Fibroblast of lung (primary cell): ENCODE results near the gene TAF1C. TPM values are rescaled to one million over a fixed set of nuclear protein-coding genes. Genes with fewer than 3 reads are reported as not detected.

Experiments used
- DNase-seq, 2 donors: peaks; one replicate each; pipeline versions ENCODE4 v3.0.0 to v3.0.0-alpha.2; 2010; ENCODE audit warnings: low read depth in 2 of 2
- H2AFZ ChIP-seq: 2 replicates; pipeline ENCODE4 v1.5.1; 2012; ENCODE audit warnings: low read length, control low read depth, inconsistent platforms
- H3K27ac ChIP-seq: 2 replicates; pipeline ENCODE4 v1.5.1; 2011; ENCODE audit warnings: low read length, control low read depth; ENCODE audit not compliant: insufficient read depth
- H3K27me3 ChIP-seq: 2 replicates; pipeline ENCODE4 v1.5.1; 2011; ENCODE audit warnings: mild to moderate bottlenecking, low read length; ENCODE audit not compliant: control insufficient read depth, insufficient read depth
- H3K36me3 ChIP-seq: 2 replicates; pipeline ENCODE4 v1.5.1; 2011; ENCODE audit warnings: low read length; ENCODE audit not compliant: control insufficient read depth, insufficient read depth
- H3K4me1 ChIP-seq: 2 replicates; pipeline ENCODE4 v1.5.1; 2011; ENCODE audit warnings: low read length; ENCODE audit not compliant: control insufficient read depth, insufficient read depth; ENCODE audit errors: extremely low read depth
- H3K4me2 ChIP-seq: 2 replicates; pipeline ENCODE4 v1.5.1; 2011; ENCODE audit warnings: low read length, control low read depth; ENCODE audit not compliant: insufficient read depth; ENCODE audit errors: extremely low read depth
- H3K4me3 ChIP-seq, 4 experiments: fragments of 200-600 bp in 1 of 4; sonication (generic) in 1 of 4; replicated peaks in 1 of 4; 2 replicates each; pipeline ENCODE4 v1.5.1; 2011 to 2016; ENCODE audit warnings: low read length in 4 of 4, low read depth in 3 of 4, mild to moderate bottlenecking in 3 of 4, control low read depth in 2 of 4, inconsistent platforms in 1 of 4, mixed read lengths in 1 of 4; ENCODE audit not compliant: insufficient read depth in 1 of 4; ENCODE audit errors: control extremely low read depth in 1 of 4
- H3K79me2 ChIP-seq: 2 replicates; pipeline ENCODE4 v1.5.1; 2012; ENCODE audit warnings: mild to moderate bottlenecking, low read length, inconsistent platforms; ENCODE audit not compliant: control insufficient read depth, insufficient read depth
- H3K9ac ChIP-seq: 2 replicates; pipeline ENCODE4 v1.5.1; 2011; ENCODE audit warnings: mild to moderate bottlenecking, low read length, control low read depth; ENCODE audit not compliant: insufficient read depth
- H3K9me3 ChIP-seq: 2 replicates; pipeline ENCODE4 v1.5.1; 2012; ENCODE audit warnings: low read depth, low read length; ENCODE audit not compliant: control insufficient read depth, insufficient read depth
- H4K20me1 ChIP-seq: 2 replicates; pipeline ENCODE4 v1.5.1; 2011; ENCODE audit warnings: low read length; ENCODE audit not compliant: control insufficient read depth, insufficient read depth; ENCODE audit errors: extremely low read depth
- EZH2 ChIP-seq: IDR thresholded peaks from 2 replicates; pipeline ENCODE4 v1.5.1; 2012; ENCODE audit warnings: low read length, control low read depth, mild to moderate bottlenecking; ENCODE audit errors: missing control alignments
- polyA plus RNA-seq, 2 donors: library from polyadenylated mRNA; depleted of rRNA in 1 of 2; stranded (reverse) in 1 of 2; unstranded in 1 of 2; fragments of >200 nt; gene quantifications; 2 replicates each; pipeline ENCODE4 v1.2.1, GENCODE V29; 2011 to 2012; ENCODE audit warnings: missing spikeins in 1 of 2
- total RNA-seq: library from RNA; depleted of rRNA; stranded (reverse); fragments of >200 nt; gene quantifications from 2 replicates; pipeline ENCODE4 v1.2.1, GENCODE V29; 2014
- TF ChIP-seq, protein P1 (sequence below), 2 donors: IDR thresholded peaks in 1 of 2; conservative IDR thresholded peaks in 1 of 2; 1 replicate in 1 of 2; 2 replicates in 1 of 2; pipeline ENCODE4 v1.5.1; 2011 to 2012; ENCODE audit warnings: low read length in 2 of 2, control low read depth in 1 of 2, inconsistent platforms in 1 of 2, low read depth in 1 of 2, mild to moderate bottlenecking in 1 of 2

The TAF1C gene
- total and polyA plus RNA-seq, 2 donors (not counting 1 experiment from before 2014, with no cell fraction given), result 9.3 to 12.9 TPM

DNA sequence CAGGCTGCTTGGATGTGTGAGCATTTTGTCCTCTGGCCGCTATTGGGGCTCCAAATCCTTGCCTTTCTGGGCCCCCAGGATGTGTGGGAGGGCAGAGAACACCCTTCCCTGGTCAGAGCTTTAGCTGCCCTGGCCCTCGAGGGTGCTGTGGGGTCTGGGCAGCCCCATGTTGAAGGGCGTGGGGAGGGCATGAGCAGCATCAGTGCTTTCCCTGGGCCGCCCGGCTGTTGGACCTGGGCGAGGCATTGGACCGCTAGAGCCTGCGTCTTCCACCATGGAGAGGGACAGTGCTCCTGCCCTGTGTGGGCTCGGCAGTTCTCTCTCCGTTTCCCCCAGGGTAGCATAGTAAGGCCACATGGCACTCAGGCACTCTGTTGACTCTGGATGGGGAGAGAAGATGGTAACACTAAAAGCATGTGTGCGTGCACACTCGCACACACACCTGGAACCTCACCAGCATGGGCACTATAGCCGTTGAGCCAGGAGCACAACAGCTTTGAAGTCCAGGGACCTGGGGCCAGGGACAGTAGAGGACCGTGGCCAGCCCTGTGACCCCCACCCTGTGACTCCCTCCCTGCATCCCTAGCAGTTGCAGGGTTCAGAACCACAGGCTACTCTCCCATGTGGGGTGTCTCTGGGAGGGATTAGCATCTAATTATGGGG, 10.7 kb upstream of the TAF1C start:
- DNase-seq, result no peak
- Histone ChIP-seq H3K27ac (no peak overlapping the region), H2AFZ (no peak overlapping the region), H3K4me3 (no peak overlapping the region), H3K9me3 (no peaks in the 10 kb centered on the region), H3K4me1 (no peaks in the 10 kb centered on the region), H3K9ac (no peak overlapping the region), H3K79me2 (no peaks in the 10 kb centered on the region), H4K20me1 (no peaks in the 10 kb centered on the region), H3K27me3 (peaks cover 11% of the 10 kb centered on the region), H3K4me2 (no peak overlapping the region), H3K36me3 (no peaks in the 10 kb centered on the region)
- TF ChIP-seq, protein P1, sequence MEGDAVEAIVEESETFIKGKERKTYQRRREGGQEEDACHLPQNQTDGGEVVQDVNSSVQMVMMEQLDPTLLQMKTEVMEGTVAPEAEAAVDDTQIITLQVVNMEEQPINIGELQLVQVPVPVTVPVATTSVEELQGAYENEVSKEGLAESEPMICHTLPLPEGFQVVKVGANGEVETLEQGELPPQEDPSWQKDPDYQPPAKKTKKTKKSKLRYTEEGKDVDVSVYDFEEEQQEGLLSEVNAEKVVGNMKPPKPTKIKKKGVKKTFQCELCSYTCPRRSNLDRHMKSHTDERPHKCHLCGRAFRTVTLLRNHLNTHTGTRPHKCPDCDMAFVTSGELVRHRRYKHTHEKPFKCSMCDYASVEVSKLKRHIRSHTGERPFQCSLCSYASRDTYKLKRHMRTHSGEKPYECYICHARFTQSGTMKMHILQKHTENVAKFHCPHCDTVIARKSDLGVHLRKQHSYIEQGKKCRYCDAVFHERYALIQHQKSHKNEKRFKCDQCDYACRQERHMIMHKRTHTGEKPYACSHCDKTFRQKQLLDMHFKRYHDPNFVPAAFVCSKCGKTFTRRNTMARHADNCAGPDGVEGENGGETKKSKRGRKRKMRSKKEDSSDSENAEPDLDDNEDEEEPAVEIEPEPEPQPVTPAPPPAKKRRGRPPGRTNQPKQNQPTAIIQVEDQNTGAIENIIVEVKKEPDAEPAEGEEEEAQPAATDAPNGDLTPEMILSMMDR (conservative IDR thresholded peaks at IDR 0.05 in 1 of 2, IDR thresholded peaks at IDR 0.05 in 1 of 2; ENCODE audit: low read depth in 1 of 2, low read length in 2 of 2), result no peak
- no peak for TF ChIP-seq EZH2

DNA sequence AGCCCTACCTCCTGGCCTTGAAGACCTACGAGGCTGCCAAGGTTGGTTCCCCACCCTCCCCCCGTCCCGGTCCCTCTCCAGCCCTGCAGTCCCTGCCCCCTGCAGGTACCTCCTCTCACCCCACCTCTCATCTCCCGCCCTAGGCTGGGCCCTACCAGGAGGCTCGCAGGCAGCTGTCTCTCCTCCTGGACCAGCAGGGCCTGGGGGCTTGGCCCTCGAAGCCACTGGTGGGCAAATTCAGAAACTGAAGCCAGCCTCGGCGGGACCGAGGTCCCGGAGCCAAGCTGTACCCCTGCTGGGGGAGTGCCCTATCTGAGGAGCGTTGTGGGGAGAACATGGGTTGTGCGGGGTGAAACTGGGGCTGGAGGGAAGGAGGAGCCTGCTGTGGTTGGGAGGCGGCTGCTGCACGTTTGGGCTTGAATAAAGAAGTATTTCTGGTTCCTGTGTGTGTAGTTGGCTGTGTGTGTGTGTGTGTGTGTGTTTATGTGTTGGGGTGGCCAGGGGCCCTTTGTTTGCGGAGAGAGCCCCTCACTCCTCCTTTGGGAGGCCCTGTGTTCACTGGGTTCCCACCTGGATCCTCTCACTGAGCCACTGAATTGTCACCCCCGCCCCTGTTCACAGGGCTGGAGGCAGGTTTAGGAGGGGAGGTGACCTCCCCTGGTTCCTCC, 10.0 kb upstream of the TAF1C start:
- DNase-seq, result no peak
- H3K4me3 ChIP-seq, result no peak overlapping the region

DNA sequence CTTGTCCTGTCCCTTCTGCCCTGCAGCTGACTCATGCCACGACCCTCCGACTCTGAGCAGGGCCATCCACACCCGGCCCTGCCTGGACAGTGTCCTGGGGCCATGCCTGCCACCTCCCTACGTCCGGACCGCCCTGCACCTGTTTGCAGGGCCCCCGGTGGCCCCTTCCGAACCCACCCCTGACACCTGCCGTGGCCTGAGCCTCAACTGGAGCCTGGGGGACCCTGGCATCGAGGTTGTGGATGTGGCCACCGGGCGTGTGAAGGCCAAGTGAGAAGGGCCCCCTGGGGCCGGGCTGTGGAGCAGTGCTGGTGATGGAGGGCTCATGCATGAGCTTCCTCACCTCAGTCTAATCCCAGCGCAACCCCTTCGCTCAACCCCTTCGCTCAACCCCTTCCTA, 9.2 kb upstream of the TAF1C start:
- H3K4me2 ChIP-seq, result no peak overlapping the region
- no peaks in the 10 kb centered on the region for H4K20me1 ChIP-seq
- H3K4me1 ChIP-seq, result no peaks in the 10 kb centered on the region
- H3K27ac ChIP-seq, result no peak overlapping the region
- no peak for DNase-seq
- no peaks in the 10 kb centered on the region for H3K79me2 ChIP-seq
- H3K9me3 ChIP-seq, result no peaks in the 10 kb centered on the region
- TF ChIP-seq, protein P1 (conservative IDR thresholded peaks at IDR 0.05 in 1 of 2, IDR thresholded peaks at IDR 0.05 in 1 of 2; ENCODE audit: low read depth in 1 of 2, low read length in 2 of 2), result no peak
- no peak for TF ChIP-seq EZH2
- peaks cover 11% of the 10 kb centered on the region for H3K27me3 ChIP-seq
- H3K9ac ChIP-seq, result no peak overlapping the region
- no peaks in the 10 kb centered on the region for H3K36me3 ChIP-seq
- no peak overlapping the region for H2AFZ ChIP-seq
- H3K4me3 ChIP-seq, result no peak overlapping the region

More for the DNA sequence above, 10.0 kb upstream of the TAF1C start:
- no peaks in the 10 kb centered on the region for H3K79me2 ChIP-seq
- TF ChIP-seq, protein P1 (conservative IDR thresholded peaks at IDR 0.05 in 1 of 2, IDR thresholded peaks at IDR 0.05 in 1 of 2; ENCODE audit: low read depth in 1 of 2, low read length in 2 of 2), result no peak
- no peak for TF ChIP-seq EZH2
- H3K4me2 ChIP-seq, result no peak overlapping the region
- H3K9me3 ChIP-seq, result no peaks in the 10 kb centered on the region
- H2AFZ ChIP-seq, result no peak overlapping the region
- H4K20me1 ChIP-seq, result no peaks in the 10 kb centered on the region
- no peak overlapping the region for H3K27ac ChIP-seq
- no peaks in the 10 kb centered on the region for H3K36me3 ChIP-seq
- H3K27me3 ChIP-seq, result peaks cover 11% of the 10 kb centered on the region
- H3K9ac ChIP-seq, result no peak overlapping the region
- no peaks in the 10 kb centered on the region for H3K4me1 ChIP-seq
